Activated T-cell treated with anti-CD3 and anti-CD28 coated beads, Interleukin-2, amount 50 U/mL, for 24 hours (primary cell): Measurements from ENCODE around the gene KCNQ5.

Experiments used
- DNase-seq: peaks from one replicate; pipeline ENCODE4 v3.0.0-alpha.2; 2020
- H3K27ac Mint-ChIP-seq: 2 replicates; pipeline ENCODE4 v1.8.0; 2020; ENCODE audit warnings: mild to moderate bottlenecking, mixed read lengths
- H3K27me3 Mint-ChIP-seq: 2 replicates; pipeline ENCODE4 v1.8.0; 2020; ENCODE audit warnings: mixed read lengths
- H3K36me3 Mint-ChIP-seq: 2 replicates; pipeline ENCODE4 v1.8.0; 2020; ENCODE audit warnings: low read depth, mixed read lengths
- H3K4me1 Mint-ChIP-seq: 2 replicates; pipeline ENCODE4 v1.8.0; 2020; ENCODE audit warnings: low read depth, mixed read lengths
- H3K4me3 Mint-ChIP-seq: 2 replicates; pipeline ENCODE4 v1.8.0; 2020; ENCODE audit warnings: mild to moderate bottlenecking, moderate library complexity, mixed read lengths
- H3K9me3 Mint-ChIP-seq: 2 replicates; pipeline ENCODE4 v1.8.0; 2020; ENCODE audit warnings: mixed read lengths

KCNQ5 gene

DNA sequence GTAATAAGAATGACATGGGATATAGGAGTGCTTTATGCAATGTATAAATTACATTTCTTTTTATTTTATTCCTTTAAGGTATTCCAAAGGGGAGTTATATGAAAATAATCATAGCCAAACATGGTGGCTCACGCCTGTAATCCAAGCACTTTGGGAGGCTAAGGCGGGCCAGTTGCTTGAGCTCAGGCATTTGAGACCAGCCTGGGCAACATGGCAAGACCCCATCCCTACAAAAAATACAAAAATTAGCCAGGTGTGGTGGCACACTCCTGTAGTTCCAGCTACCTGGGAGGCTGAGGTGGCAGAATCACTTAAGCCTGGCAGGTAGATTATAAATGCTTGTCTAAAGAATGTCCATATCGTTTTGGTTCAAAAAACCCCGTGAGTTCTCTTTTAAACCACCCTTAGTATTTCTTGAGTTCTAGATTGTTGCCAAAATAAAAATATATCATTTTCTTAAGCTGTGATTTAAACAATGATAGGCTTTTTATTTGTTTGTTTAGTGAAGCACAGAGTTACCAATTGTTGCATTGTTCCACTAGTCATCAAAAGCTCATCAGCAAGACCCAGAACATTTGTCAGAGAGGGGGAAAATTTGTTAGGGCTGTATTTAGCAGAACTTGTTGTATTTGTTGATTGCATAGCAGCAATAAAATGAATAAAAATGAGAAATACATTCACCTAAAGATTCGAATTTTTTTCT lies 457.2 kb downstream of the KCNQ5 start:
- DNase-seq = no peak
- peaks cover 2% of the 10 kb centered on the region for H3K4me1 Mint-ChIP-seq
- H3K27me3 Mint-ChIP-seq = no peaks in the 10 kb centered on the region
- no peaks in the 10 kb centered on the region for H3K36me3 Mint-ChIP-seq
- no peaks in the 10 kb centered on the region for H3K9me3 Mint-ChIP-seq
- no peak overlapping the region for H3K4me3 Mint-ChIP-seq
- H3K27ac Mint-ChIP-seq = no peak overlapping the region

- no peak for DNase-seq
- peaks cover 2% of the 10 kb centered on the region for H3K4me1 Mint-ChIP-seq
- no peaks in the 10 kb centered on the region for H3K9me3 Mint-ChIP-seq
- no peaks in the 10 kb centered on the region for H3K36me3 Mint-ChIP-seq
- H3K4me3 Mint-ChIP-seq = no peak overlapping the region
- no peaks in the 10 kb centered on the region for H3K27me3 Mint-ChIP-seq
- H3K27ac Mint-ChIP-seq = no peak overlapping the region
Measured at GRCh38 chr6:73079611-73079955, 457.7 kb downstream of the KCNQ5 start.

- peaks cover 2% of the 10 kb centered on the region for H3K4me1 Mint-ChIP-seq
- H3K9me3 Mint-ChIP-seq = no peaks in the 10 kb centered on the region
- H3K27ac Mint-ChIP-seq = no peak overlapping the region
- no peaks in the 10 kb centered on the region for H3K36me3 Mint-ChIP-seq
- H3K27me3 Mint-ChIP-seq = no peaks in the 10 kb centered on the region
- no peak for DNase-seq
- no peak overlapping the region for H3K4me3 Mint-ChIP-seq
Measured at GRCh38 chr6:73079978-73080377, 458.1 kb downstream of the KCNQ5 start.

DNA sequence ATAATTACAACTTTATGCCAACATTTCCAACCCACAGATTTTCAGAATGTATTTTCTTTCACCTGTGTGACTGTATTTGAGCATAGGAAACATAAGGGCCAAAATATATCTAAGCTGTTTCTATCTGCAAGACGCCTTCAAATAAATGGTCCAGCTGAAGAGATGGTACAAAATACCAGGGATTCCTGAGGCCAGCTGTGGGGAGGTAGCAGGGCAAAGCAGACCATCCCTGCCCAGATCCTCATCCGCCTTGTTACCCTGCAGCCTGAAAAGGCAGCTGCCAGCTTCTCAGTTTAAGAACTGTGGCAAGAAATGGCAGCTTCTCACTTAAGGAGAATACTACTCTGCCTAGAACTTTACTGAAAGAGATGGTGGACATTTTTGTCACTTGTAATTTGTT lies 460.1 kb downstream of the KCNQ5 start:
- DNase-seq = no peak
- Mint-ChIP-seq H3K4me1 (peaks cover 2% of the 10 kb centered on the region), H3K27me3 (no peaks in the 10 kb centered on the region), H3K4me3 (no peak overlapping the region), H3K27ac (no peak overlapping the region), H3K9me3 (no peaks in the 10 kb centered on the region), H3K36me3 (no peaks in the 10 kb centered on the region)

DNA sequence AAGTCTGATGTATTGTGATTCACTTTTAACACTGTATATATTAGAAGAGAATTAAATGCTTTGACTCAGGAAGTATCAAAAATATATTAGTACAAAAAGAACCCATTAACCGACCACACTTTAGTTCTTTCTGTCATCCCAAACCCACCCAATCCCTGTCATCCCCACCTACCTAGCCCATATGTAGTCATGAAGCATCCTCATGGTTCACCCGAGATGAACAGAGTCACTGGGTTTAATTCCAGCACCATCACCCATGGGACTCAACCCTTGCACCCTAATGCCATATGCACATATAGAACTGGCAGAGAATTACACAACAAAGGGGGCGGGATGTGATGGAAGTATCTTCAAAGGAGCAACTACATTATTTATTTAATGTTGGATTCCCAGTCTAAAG lies 462.0 kb downstream of the KCNQ5 start:
- Mint-ChIP-seq H3K27ac (no peak overlapping the region), H3K27me3 (no peaks in the 10 kb centered on the region), H3K9me3 (no peaks in the 10 kb centered on the region), H3K36me3 (no peaks in the 10 kb centered on the region), H3K4me1 (peaks cover 3% of the 10 kb centered on the region), H3K4me3 (no peak overlapping the region)
- no peak for DNase-seq

- H3K27me3 Mint-ChIP-seq = no peaks in the 10 kb centered on the region
- H3K36me3 Mint-ChIP-seq = no peaks in the 10 kb centered on the region
Measured at GRCh38 chr6:73085443-73085871, 463.6 kb downstream of the KCNQ5 start.

GRCh38 chr6:73086726-73087125 lies 464.9 kb downstream of the KCNQ5 start:
- Mint-ChIP-seq H3K27ac (no peak overlapping the region), H3K36me3 (peaks cover 3% of the 10 kb centered on the region), H3K9me3 (peaks cover 13% of the 10 kb centered on the region), H3K27me3 (no peaks in the 10 kb centered on the region), H3K4me1 (peaks cover 2% of the 10 kb centered on the region), H3K4me3 (no peak overlapping the region)
- DNase-seq = no peak

More at GRCh38 chr6:73085443-73085871, 463.6 kb downstream of the KCNQ5 start:
- Mint-ChIP-seq H3K4me3 (no peak overlapping the region), H3K9me3 (peaks cover 8% of the 10 kb centered on the region), H3K4me1 (peaks cover 2% of the 10 kb centered on the region), H3K27ac (no peak overlapping the region)
- no peak for DNase-seq

GRCh38 chr6:73088138-73088813 lies 466.4 kb downstream of the KCNQ5 start:
- Mint-ChIP-seq H3K4me3 (no peak overlapping the region), H3K27ac (no peak overlapping the region)

DNA sequence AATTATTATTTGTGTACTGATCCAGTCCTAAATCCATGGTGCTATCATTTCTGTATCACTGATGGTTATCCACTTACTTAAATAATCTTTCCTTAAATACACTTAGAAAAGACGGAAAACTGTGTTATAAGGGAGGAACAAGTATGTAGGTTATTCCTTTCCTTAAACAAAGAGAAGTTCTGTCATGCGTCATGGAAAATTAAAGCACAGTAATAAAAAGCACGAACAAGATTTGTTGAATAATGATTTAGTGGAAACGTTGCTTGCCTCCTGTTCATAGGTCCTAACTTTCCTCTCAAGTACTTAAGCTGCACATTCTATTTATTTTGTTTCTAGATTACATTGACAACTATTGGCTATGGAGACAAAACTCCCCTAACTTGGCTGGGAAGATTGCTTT lies 483.1 kb downstream of the KCNQ5 start:
- no peaks in the 10 kb centered on the region for H3K9me3 Mint-ChIP-seq
- H3K27ac Mint-ChIP-seq = no peak overlapping the region
- H3K27me3 Mint-ChIP-seq = no peaks in the 10 kb centered on the region
- no peak for DNase-seq
- H3K4me1 Mint-ChIP-seq = no peaks in the 10 kb centered on the region
- no peaks in the 10 kb centered on the region for H3K36me3 Mint-ChIP-seq
- no peak overlapping the region for H3K4me3 Mint-ChIP-seq

More at GRCh38 chr6:73088138-73088813, 466.4 kb downstream of the KCNQ5 start:
- peaks cover 22% of the 10 kb centered on the region for H3K9me3 Mint-ChIP-seq
- no peak for DNase-seq
- peaks cover 2% of the 10 kb centered on the region for H3K4me1 Mint-ChIP-seq
- peaks cover 7% of the 10 kb centered on the region for H3K36me3 Mint-ChIP-seq
- H3K27me3 Mint-ChIP-seq = no peaks in the 10 kb centered on the region

DNA sequence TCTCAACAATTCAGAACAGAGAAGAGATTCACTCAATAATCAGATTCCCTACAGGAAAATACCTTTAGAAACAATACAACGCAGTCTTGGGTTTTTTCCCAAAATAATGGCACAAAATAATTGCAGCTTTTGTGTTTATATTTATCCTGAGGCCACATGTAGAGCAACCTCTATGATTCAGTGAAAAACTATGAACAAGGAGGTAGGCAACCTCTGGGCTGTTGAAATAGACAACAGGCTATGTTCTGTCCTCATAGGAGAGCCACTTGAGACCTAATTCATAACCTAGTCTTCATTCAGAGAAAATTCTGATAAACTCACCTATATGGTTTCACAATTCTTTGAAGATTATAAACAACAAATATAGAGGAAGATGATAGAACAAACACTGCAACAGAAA lies 485.2 kb downstream of the KCNQ5 start:
- Mint-ChIP-seq H3K4me3 (no peak overlapping the region), H3K4me1 (no peaks in the 10 kb centered on the region), H3K36me3 (no peaks in the 10 kb centered on the region), H3K27ac (no peak overlapping the region), H3K9me3 (no peaks in the 10 kb centered on the region), H3K27me3 (no peaks in the 10 kb centered on the region)
- DNase-seq = no peak

- no peak for DNase-seq
- H3K4me1 Mint-ChIP-seq = no peaks in the 10 kb centered on the region
- no peaks in the 10 kb centered on the region for H3K36me3 Mint-ChIP-seq
- H3K27me3 Mint-ChIP-seq = no peaks in the 10 kb centered on the region
- no peak overlapping the region for H3K4me3 Mint-ChIP-seq
- H3K27ac Mint-ChIP-seq = no peak overlapping the region
- no peaks in the 10 kb centered on the region for H3K9me3 Mint-ChIP-seq
Measured at GRCh38 chr6:73108949-73109348, 487.1 kb downstream of the KCNQ5 start.

- no peaks in the 10 kb centered on the region for H3K36me3 Mint-ChIP-seq
- no peaks in the 10 kb centered on the region for H3K9me3 Mint-ChIP-seq
- H3K27me3 Mint-ChIP-seq = no peaks in the 10 kb centered on the region
- no peak overlapping the region for H3K4me3 Mint-ChIP-seq
- H3K27ac Mint-ChIP-seq = no peak overlapping the region
- no peak for DNase-seq
- H3K4me1 Mint-ChIP-seq = no peaks in the 10 kb centered on the region
Measured at GRCh38 chr6:73109659-73110058, 487.8 kb downstream of the KCNQ5 start.

GRCh38 chr6:73116330-73116729 lies 494.5 kb downstream of the KCNQ5 start:
- no peaks in the 10 kb centered on the region for H3K4me1 Mint-ChIP-seq
- H3K27me3 Mint-ChIP-seq = no peaks in the 10 kb centered on the region
- H3K9me3 Mint-ChIP-seq = no peaks in the 10 kb centered on the region
- no peak overlapping the region for H3K27ac Mint-ChIP-seq
- H3K36me3 Mint-ChIP-seq = peaks cover 5% of the 10 kb centered on the region
- no peak for DNase-seq
- no peak overlapping the region for H3K4me3 Mint-ChIP-seq

DNA sequence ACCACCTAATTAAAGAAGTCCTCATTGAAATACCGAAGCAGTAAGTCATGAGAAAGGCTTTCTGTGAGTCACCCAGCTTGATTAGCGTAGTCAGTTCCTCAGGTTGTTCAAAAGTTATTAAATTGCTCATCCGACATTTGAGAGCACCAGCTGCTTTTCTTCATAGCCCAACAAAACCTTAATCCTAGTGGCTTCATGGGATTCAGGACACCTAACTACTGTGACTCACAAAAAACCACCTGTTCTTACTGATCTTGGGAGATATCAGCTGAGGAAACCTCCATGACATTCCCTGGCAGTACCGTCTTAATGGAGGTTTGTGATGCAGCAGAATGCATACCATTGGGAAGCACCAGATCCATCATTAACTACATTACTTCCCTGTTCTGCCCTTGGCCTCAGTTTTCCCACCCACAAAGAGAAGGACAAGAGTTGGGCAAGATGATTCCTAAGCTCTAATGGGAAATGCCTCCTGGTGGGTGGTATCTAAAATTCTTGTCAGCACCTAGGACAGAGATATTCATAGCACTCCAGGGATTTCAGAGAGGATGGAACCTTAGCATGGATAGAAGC lies 499.6 kb downstream of the KCNQ5 start:
- no peak for DNase-seq
- no peak overlapping the region for H3K27ac Mint-ChIP-seq
- no peaks in the 10 kb centered on the region for H3K4me1 Mint-ChIP-seq
- H3K27me3 Mint-ChIP-seq = no peaks in the 10 kb centered on the region
- no peaks in the 10 kb centered on the region for H3K9me3 Mint-ChIP-seq
- H3K36me3 Mint-ChIP-seq = peaks cover 9% of the 10 kb centered on the region
- H3K4me3 Mint-ChIP-seq = no peak overlapping the region

DNA sequence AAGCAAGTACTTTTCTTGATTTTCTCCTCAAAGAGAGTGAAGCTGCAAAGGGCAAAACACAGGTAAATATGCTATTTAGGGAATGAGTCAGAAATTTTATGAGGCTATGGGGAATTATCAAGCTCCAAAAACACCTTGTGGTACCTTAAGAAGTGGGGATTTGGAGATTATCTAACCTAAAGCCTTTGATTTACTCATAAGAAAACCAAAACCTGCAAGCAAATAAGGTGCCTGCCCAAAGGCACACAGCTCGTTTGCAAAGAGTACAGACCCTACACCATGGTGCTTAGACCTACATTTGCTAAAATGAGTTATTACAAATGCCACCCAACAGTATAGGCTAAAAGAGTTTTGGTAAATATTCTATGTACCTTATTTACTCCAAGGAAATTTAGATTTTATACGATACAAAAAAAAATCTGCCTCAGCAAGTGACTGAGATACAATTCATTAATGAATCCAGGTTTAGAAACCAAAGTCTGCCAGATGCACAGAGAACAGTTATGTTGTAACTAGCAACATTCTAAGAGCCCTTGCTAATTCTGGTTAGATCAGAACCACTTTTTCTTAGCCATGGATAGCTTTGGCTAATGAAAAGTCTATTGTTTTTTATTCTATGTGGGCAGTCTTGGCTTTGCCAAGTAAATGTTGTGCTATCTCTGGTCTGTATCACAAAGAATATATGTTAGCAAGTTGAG lies 501.9 kb downstream of the KCNQ5 start:
- no peak for DNase-seq
- H3K4me1 Mint-ChIP-seq = no peaks in the 10 kb centered on the region
- H3K9me3 Mint-ChIP-seq = no peaks in the 10 kb centered on the region
- H3K27me3 Mint-ChIP-seq = no peaks in the 10 kb centered on the region
- H3K36me3 Mint-ChIP-seq = peaks cover 9% of the 10 kb centered on the region
- H3K4me3 Mint-ChIP-seq = no peak overlapping the region
- no peak overlapping the region for H3K27ac Mint-ChIP-seq
